Upper lobe of left lung (tissue), 6 donors: ENCODE measurements around the gene CCNF. TPM values are rescaled to one million over a fixed set of nuclear protein-coding genes. Genes with fewer than 3 reads are reported as not detected.

Experiments used
- ATAC-seq, 2 donors: fragments of 200-7000 bp; cut with Tn5 transposase; one replicate each; pipeline ENCODE4 v1.9.1; 2022; ENCODE audit warnings: mild to moderate bottlenecking in 2 of 2, moderate library complexity in 2 of 2; ENCODE audit not compliant: low FRiP score in 2 of 2
- DNase-seq, 2 donors: peaks; one replicate each; pipeline ENCODE4 v3.0.0-alpha.2; 2019 to 2020
- H3K27ac ChIP-seq, 4 donors: fragments of 200-600 bp; sonication (generic); one replicate each; pipeline ENCODE4 v1.5.1; 2016 to 2019
- H3K27me3 ChIP-seq, 4 donors: fragments of 200-600 bp; sonication (generic); one replicate each; pipeline ENCODE4 v1.5.1; 2017 to 2019
- H3K36me3 ChIP-seq, 4 donors: fragments of 200-600 bp; sonication (generic); one replicate each; pipeline ENCODE4 v1.5.1; 2016 to 2019
- H3K4me1 ChIP-seq, 4 donors: fragments of 200-600 bp; sonication (generic); one replicate each; pipeline ENCODE4 v1.5.1; 2018 to 2019
- H3K4me3 ChIP-seq, 4 donors: fragments of 200-600 bp; sonication (generic); one replicate each; pipeline ENCODE4 v1.5.1; 2017 to 2019; ENCODE audit warnings: mild to moderate bottlenecking in 2 of 4, moderate library complexity in 1 of 4
- H3K9me3 ChIP-seq, 4 donors: fragments of 200-600 bp; sonication (generic); one replicate each; pipeline ENCODE4 v1.5.1; 2018 to 2019
- EP300 ChIP-seq, 4 donors: sonication (generic); formaldehyde crosslinking; IDR thresholded peaks; one replicate each; pipeline ENCODE4 v1.5.1; 2017; ENCODE audit warnings: antibody characterized with exemption in 4 of 4, control low read depth in 2 of 4
- POLR2A ChIP-seq, 4 donors: fragments of 450-650 bp; IDR thresholded peaks; one replicate each; pipeline ENCODE4 v1.5.1; 2016 to 2017; ENCODE audit warnings: antibody characterized with exemption in 4 of 4, mild to moderate bottlenecking in 2 of 4
- POLR2AphosphoS5 ChIP-seq, 2 donors: sonication (generic); formaldehyde crosslinking; IDR thresholded peaks; one replicate each; pipeline ENCODE4 v1.5.1; 2017; ENCODE audit warnings: antibody characterized with exemption in 2 of 2
- WGBS, 2 donors: methylation state at CpG; one replicate each; pipeline ENCODE4 v1.1.5; 2017 to 2018; 5-methylcytosine and 5-hydroxymethylcytosine counted together
- total RNA-seq, 6 donors: library from RNA; depleted of rRNA in 4 of 6; stranded (reverse); fragments of >200 nt in 4 of 6; gene quantifications; one replicate each; pipeline versions ENCODE4 v1.1.0 to v1.2.1, GENCODE V29; 2016 to 2021
- TF ChIP-seq, protein P1 (sequence below), 6 experiments: fragments of 450-650 bp in 4 of 6; fragments of 200-600 bp in 2 of 6; sonication (generic) in 2 of 6; IDR thresholded peaks; one replicate each; pipeline ENCODE4 v1.5.1; 2016 to 2019; ENCODE audit warnings: antibody characterized with exemption in 6 of 6
- donor health status: DM: no; HTN: no; CAD: no; lungs with moderate emphysema.
- donor health status: DM: no; HTN: yes; CAD: no; lungs with severe emphysema.

Gene CCNF
- total RNA-seq, 6 donors from 2014 or later, result 2.7 to 5.2 (median 3.9) TPM

DNA sequence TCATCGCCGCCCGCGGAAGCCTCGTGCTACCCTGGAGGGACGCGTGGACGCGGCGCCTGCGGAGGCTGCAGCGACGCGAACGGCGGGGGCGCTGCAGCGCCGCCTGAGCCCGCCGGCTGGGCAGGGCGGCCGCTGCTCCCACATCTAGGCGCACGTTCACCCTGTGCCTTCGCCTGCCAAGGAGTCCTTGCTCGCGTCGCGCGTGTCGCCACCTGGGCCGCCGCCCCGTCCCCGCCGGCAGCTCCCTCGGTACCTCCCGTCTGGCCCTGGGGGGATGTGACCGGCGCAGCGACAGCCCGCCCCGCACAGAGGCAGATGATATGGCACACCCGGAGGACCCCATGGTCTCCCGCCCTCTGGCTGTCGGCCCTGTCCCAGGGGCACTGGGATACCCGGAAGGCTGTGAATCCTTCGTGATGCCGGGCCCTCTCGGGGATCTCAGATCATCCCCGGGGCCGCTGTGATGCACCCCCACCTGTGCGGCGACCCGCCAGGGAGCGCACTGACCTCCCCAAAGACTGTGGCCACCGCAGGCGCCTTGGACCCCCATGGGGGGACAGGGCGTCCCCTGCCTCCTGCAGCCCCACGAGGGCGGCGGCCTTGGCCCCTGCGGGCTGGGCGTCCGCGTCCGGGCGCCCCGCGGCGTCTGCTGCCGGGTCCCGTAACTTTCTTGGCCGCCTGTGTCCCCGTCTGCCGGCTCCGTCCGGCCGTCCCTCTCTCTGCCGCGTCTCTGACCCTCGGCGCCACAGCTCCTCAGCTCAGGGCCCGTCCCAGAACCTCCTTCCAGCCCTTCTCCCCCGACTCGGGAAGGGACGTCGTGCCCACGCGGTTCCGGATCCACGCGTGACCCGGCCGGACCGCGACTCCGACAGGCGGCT is 45.0 kb downstream of the CCNF start:
- Histone ChIP-seq H3K27ac (peak overlapping the region; percentile 89 to 93 (median 90)), H3K27me3 (peaks cover 4 to 39% (median 22%) of the 10 kb centered on the region in 4 donors), H3K36me3 (no peaks in the 10 kb centered on the region), H3K4me3 (peak overlapping the region; percentile 54 to 98 (median 84)), H3K9me3 (no peaks in the 10 kb centered on the region), H3K4me1 (peaks cover 39 to 85% (median 53%) of the 10 kb centered on the region in 4 donors)
- DNase-seq (peak in 1 of 2 donors; percentile 92), ATAC-seq (peak; percentile 39 to 77)
- TF ChIP-seq POLR2A (IDR thresholded peaks at IDR 0.05), result no peak
- TF ChIP-seq, protein P1, sequence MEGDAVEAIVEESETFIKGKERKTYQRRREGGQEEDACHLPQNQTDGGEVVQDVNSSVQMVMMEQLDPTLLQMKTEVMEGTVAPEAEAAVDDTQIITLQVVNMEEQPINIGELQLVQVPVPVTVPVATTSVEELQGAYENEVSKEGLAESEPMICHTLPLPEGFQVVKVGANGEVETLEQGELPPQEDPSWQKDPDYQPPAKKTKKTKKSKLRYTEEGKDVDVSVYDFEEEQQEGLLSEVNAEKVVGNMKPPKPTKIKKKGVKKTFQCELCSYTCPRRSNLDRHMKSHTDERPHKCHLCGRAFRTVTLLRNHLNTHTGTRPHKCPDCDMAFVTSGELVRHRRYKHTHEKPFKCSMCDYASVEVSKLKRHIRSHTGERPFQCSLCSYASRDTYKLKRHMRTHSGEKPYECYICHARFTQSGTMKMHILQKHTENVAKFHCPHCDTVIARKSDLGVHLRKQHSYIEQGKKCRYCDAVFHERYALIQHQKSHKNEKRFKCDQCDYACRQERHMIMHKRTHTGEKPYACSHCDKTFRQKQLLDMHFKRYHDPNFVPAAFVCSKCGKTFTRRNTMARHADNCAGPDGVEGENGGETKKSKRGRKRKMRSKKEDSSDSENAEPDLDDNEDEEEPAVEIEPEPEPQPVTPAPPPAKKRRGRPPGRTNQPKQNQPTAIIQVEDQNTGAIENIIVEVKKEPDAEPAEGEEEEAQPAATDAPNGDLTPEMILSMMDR (IDR thresholded peaks at IDR 0.05), result peak; percentile 22 to 66 (median 52)
- WGBS, 2 donors, result 0 to 1% methylated on average over 4 to 71 of the region's 100 CpGs

DNA sequence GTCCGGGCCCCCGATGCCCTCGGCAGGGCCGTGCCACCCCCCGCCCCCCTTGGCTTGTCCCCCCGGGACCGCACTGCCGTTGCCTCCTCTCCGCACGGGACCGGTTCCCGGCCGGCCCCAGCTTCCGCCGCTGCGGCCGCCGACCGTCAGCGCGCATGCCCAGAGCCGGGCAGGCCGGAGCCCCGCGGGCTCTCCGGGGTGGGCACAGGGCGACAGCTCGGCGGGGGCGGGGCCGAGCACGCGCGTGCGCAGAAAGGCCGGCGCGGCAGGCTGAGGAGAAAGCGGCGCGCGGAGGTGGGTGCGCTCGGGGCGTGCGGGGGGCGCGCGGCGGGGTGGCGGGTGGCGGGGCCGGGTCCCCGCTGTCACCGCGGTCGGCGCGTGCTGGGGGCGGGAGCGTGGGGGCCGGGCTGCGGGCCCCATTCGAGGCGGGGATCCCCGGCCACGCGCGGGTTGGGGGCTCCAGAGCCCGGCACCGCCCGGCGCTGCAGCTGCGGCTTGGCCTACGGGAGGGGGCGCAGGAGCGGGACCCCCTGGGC is 45.7 kb downstream of the CCNF start, which contains the start of gene TBC1D24:
Gene TBC1D24 (plus strand): TSS at position 251 of the 536 bp plus-strand sequence. CDS start 21,022 bp downstream, outside the sequence.
- peak within 1 kb of the TSS; percentile 89 to 93 (median 90) for H3K27ac ChIP-seq

DNA sequence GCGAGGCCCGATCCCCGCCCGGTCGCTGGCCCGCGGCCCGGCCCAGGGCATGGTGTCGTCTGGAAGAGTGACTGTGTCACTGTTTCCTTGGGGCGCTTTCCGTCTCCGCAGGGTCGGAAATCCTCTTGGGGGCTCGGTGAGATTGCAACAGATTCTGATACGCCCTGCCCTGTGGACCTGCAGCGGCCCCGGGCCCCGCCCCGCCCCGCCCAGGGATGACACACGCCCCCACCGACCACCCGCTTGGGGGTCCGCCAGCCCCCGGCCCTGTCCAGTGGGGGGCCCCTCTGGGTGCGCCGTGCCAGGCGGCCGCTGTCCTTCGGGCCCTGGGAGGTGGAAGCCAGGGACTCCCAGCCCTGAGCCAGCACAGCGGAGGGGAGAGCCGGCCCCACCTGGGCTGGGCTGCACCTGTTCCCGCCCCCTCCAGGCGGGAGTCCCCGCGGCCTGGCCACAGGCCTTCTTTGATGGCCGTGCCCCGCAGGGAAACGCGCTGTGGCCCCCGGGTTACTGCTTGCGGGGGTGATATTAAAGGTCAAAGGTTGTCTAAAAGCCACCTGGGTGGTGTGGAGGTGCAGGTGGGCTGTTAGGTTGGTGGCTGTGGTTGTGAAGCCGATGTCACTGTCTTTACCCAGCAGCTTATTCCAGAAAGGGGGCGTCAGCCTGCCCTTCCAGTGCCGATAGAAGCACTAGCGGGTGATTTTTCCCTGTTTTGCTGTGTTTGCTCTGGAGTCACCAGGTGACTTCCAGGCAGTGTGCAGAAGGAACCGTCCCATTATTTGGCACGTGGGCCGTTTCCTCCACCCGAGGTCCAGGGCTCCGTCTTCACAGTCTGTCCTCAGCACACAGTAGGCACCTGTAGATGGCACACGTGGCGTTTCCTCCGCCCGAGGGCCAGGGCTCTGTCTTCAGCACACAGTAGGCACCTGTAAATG is 46.4 kb downstream of the CCNF start:
- ATAC-seq (no peak), DNase-seq (peak in 1 of 2 donors; percentile 89)
- 16 to 68% methylated on average over 9 to 42 of the region's 55 CpGs for WGBS, 2 donors
- TF ChIP-seq, protein P1 (IDR thresholded peaks at IDR 0.05), result no peak
- no peak for TF ChIP-seq EP300 (IDR thresholded peaks at IDR 0.05)
- no peak for TF ChIP-seq POLR2AphosphoS5 (IDR thresholded peaks at IDR 0.05)
- TF ChIP-seq POLR2A (IDR thresholded peaks at IDR 0.05), result no peak
- peaks cover 39 to 74% (median 50%) of the 10 kb centered on the region in 4 donors for H3K4me1 ChIP-seq
- H3K9me3 ChIP-seq, result no peaks in the 10 kb centered on the region
- H3K27ac ChIP-seq, result peak overlapping the region; percentile 62 to 93 (median 78)
- peak overlapping the region; percentile 71 to 98 (median 84) for H3K4me3 ChIP-seq
- peaks cover 4 to 26% (median 19%) of the 10 kb centered on the region in 4 donors for H3K27me3 ChIP-seq
- no peaks in the 10 kb centered on the region for H3K36me3 ChIP-seq

More for the DNA sequence above, 45.7 kb downstream of the CCNF start, which contains the start of gene TBC1D24:
- peaks cover 4 to 32% (median 19%) of the 10 kb centered on the region in 4 donors for H3K27me3 ChIP-seq
- H3K36me3 ChIP-seq, result no peaks in the 10 kb centered on the region
- no peaks in the 10 kb centered on the region for H3K9me3 ChIP-seq
- DNase-seq, result peak; percentile 89 to 98
- peak; percentile 84 to 94 for ATAC-seq
- peaks cover 39 to 80% (median 50%) of the 10 kb centered on the region in 4 donors for H3K4me1 ChIP-seq
- peak within 1 kb of the TSS; percentile 71 to 98 (median 84) for H3K4me3 ChIP-seq
- TF ChIP-seq POLR2A (IDR thresholded peaks at IDR 0.05) (peak in 2 of 4 donors; percentile 35 to 82), EP300 (IDR thresholded peaks at IDR 0.05) (no peak), POLR2AphosphoS5 (IDR thresholded peaks at IDR 0.05) (peak; percentile 49 to 73)
- WGBS, 2 donors, result 0% methylated on average over 3 to 10 of the region's 77 CpGs

DNA sequence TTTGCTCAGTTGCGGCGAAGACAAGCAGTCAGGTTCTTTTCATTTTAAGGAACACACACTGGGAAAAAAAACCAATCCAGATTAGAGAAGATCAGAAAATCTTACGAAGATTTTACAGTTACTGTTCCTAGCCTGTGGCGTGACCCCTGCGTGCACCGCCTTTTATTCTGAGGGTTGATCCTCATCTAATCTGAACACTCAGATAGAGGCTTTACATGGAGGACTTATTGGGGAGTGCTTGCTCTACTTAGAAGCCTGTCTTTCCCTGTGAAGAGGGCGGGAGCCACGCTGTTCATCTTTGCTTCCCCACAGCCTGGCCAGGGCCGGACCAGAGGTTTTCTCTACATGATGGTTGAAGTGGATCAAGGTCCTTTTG is 47.1 kb downstream of the CCNF start:
- DNase-seq (no peak), ATAC-seq (no peak)
- 72 to 80% methylated on average over 9 of the region's 9 CpGs for WGBS, 2 donors
- Histone ChIP-seq H3K27ac (peak overlapping the region; percentile 62 to 93 (median 78)), H3K4me1 (peaks cover 33 to 73% (median 46%) of the 10 kb centered on the region in 4 donors), H3K36me3 (no peaks in the 10 kb centered on the region), H3K9me3 (no peaks in the 10 kb centered on the region), H3K27me3 (peaks cover 2 to 20% (median 13%) of the 10 kb centered on the region in 4 donors), H3K4me3 (peak overlapping the region in 2 of 4 donors; percentile 82 to 87)
- TF ChIP-seq EP300 (IDR thresholded peaks at IDR 0.05) (no peak), POLR2A (IDR thresholded peaks at IDR 0.05) (no peak)

DNA sequence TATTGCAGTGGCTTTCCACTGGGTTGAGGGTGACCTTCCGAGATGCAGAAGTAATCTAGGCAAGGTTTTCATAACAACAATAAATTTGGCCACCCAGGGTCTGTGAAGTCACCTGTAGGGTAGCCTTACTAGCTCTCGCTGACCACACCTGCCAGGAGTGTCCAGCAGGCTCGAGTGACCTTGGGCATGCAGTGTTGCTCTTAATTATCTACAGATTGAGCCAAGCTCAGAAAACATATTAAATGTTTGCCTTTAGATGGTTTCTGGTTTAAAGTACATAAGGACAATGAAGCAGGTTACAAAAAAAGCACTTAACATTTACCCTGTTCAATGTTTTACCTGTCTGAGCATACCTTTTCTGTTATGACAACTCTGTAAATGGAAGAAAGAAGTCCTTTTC is 47.5 kb downstream of the CCNF start:
- H3K4me3 ChIP-seq, result peak overlapping the region in 2 of 4 donors; percentile 82 to 87

More for the DNA sequence above, 47.5 kb downstream of the CCNF start:
- Histone ChIP-seq H3K27me3 (peaks cover 2 to 16% (median 9%) of the 10 kb centered on the region in 4 donors), H3K4me1 (peaks cover 29 to 73% (median 46%) of the 10 kb centered on the region in 4 donors), H3K36me3 (no peaks in the 10 kb centered on the region), H3K27ac (peak overlapping the region in 3 of 4 donors; percentile 66 to 93 (median 91)), H3K9me3 (no peaks in the 10 kb centered on the region)
- DNase-seq (no peak), ATAC-seq (no peak)
- WGBS, 2 donors, result 63 to 93% methylated on average over 3 of the region's 3 CpGs
- TF ChIP-seq EP300 (IDR thresholded peaks at IDR 0.05) (no peak), POLR2A (IDR thresholded peaks at IDR 0.05) (no peak), POLR2AphosphoS5 (IDR thresholded peaks at IDR 0.05) (no peak)
- TF ChIP-seq, protein P1 (IDR thresholded peaks at IDR 0.05), result no peak
